Inflammatory macrophage treated with lipopolysaccharide for 4 hours (primary cell): ENCODE data around the gene ATP11A.

Experiments used
- DNase-seq: peaks from one replicate; pipeline ENCODE4 v3.0.0-alpha.2; 2020

The ATP11A gene

GRCh38 chr13:112689303-112690245 is at the start of gene ATP11A:
Gene ATP11A, plus strand, starts transcription at chr13:112690038. Its CDS starts 379 bp downstream, at chr13:112690417.
- peak; percentile 96 for DNase-seq

DNA sequence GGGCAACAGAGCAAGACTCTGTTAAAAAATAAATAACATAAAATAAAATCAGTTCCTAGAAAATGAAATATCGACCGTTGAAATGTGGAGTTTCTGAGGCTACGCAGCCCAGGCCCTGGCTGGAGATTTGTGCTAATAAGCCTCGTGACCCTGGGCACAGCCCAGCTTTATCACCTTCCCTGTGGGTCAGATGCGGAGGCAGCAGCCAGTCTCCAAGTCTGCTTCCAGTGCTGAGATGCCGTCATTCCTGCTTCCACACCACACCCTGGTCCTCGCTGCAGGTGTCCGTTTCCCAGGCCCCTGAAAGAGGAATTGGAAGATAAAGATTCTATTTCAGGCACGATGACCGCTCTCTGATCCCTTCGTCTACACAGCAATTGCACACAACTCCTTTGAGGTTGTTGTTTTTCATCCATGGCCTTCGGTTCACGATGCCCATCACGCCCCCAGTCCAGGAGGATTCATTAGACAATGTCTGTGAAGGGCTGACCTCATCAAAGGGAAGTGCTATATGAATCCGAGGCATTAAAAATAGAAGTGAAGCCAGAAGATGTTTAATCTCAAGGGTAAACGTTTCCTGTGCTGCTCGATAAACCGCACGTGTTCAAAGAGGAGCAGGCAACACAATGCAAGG is 48.3 kb upstream of the ATP11A start:
- no peak for DNase-seq

GRCh38 chr13:112642090-112642460 is 47.8 kb upstream of the ATP11A start:
- DNase-seq = no peak

GRCh38 chr13:112643759-112644459 is 45.9 kb upstream of the ATP11A start:
- DNase-seq = no peak

DNA sequence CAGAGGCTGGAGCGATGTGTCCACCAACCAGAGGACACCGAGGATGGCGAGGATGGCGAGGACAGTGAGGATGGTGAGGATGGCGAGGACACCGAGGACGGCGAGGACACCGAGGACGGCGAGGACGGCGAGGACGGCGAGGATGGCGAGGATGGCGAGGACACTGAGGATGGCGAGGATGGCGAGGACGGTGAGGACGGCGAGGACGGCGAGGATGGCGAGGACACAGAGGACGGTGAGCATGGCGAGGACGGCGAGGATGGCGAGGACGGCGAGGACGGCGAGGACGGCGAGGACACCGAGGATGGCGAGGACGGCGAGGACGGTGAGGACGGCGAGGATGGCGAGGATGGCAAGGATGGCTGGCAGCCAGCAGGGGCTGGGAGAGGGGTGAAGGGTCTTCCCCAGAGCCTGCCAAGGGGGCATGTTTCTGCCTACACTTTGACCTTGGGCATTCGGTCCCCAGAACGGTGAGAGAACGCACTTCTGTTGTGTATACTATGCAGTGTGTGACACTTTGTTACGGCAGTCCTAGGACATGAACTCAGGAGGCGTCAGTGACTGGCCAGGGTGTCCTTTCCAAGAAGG is 44.4 kb upstream of the ATP11A start:
- no peak for DNase-seq

GRCh38 chr13:112647256-112647655 is 42.6 kb upstream of the ATP11A start:
- no peak for DNase-seq

DNA sequence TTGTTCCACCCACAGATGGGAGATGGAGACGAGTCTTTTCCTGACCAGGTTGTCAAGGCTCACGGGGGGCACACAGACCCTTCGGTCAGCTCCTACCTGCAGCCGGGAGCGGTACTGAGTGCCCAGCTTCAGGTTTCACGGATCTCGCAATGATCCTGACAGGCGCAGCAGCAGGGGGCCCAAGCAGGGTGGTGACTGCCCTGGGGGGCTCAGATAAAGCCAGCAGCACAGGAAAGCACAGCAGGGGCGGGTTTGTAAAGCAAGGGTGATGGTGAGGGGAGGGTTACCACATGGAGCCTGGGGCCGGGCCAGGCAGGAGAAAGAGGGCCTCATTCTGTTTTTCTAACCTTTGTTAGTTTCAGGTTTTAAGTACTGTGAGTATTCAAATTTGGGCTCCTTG is 41.7 kb upstream of the ATP11A start:
- no peak for DNase-seq

GRCh38 chr13:112648966-112649690 is 40.7 kb upstream of the ATP11A start:
- DNase-seq = no peak

DNA sequence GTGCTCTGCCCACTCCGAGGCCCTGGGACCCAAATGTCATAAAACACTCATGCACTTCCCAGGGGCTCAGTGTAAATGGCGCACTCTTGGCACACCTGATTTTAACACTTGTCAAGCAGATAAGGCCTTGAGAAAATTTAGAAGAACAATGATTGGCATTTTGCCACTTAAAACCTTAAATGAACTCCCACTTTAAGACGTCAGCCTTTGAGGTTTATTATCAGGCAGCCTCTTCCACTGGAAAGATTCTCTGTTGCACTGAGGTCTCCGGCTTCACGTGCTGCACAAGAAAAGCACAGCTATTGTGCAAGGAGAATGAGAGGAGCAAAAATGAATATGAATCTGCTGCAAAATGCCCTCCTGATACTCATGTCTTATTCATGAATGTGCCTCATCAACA is 38.5 kb upstream of the ATP11A start:
- no peak for DNase-seq

DNA sequence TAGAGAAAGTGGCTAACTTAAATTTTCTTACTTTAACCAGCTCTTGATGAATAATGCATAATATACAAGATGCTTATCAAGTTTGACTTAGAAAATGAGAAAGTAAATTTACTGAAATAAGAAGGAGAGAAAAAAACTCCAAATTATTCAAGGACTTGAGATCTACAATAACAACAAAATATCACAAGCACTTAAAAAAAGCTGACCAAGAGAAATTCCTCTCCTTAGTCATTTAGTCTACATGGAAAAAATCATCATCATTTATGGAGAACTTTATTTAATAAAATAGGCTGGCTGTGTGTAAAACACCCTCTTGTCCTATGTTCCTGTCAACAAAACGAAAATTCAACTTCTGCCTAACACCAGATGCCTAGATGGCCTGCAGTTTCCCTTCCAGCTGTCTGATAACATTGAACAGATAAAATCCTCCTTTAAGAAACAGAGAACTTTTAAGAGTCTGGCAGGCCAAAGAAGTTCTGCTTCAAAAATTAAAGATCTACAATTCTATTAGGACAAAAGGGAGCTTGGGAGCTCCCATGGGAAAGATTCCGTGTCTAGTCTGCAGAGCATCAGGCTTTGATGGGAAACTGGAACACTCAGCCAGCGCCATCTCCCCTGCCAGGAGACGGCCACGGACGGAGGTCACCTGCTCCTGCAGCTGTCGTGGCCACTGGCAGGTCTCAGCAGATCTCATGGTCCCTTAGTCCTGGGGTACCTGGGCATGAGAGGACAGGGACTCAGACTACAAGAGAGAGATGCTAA is 37.9 kb upstream of the ATP11A start:
- no peak for DNase-seq

DNA sequence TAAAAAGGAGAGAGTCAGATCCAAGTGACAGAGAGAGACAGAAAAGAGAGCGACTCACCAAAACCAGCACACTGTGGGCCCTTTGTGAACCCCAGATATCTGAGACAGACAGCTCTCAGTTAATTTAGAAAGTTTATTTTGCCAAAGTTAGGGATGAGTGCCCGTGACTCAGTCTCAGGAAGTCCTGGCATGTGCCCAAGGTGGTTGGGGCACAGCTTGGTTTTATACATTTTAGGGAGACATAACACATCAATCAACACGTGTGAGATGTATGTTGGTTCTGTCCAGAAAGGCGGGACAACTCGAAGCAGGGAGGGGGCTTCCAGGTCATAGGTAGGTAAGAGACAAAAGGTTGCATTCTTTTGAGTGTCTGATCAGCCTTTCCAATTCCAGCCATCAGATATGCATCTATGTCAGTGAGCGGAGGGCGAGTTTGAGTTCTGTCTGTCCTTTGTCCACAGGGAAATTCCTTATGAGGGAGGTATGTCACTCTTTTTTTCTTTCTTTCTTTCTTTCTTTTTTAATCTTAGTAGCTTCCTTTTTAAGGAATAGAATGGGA is 37.2 kb upstream of the ATP11A start:
- DNase-seq = no peak

GRCh38 chr13:112653071-112653470 is 36.8 kb upstream of the ATP11A start:
- DNase-seq = no peak

DNA sequence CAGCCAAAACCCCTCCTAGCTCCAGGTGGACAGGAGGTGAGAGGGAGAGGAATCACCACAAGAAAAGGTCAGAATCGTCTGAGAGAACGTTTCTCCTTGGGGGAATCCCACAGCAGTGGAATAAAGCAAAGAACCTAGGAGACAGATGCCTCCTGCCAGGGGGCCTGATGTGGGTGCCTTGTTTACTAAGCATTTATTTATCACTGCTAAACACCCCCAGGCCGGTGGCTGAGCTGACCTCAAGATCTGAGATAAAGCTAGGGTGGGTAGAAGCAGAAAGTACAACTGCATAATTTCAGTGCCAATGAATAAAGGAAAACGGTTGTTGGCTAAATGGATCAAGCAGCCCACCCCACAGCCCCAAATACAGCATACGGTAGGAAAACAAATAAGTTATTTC is 33.9 kb upstream of the ATP11A start:
- DNase-seq = no peak

GRCh38 chr13:112657850-112658445 is 31.9 kb upstream of the ATP11A start:
- no peak for DNase-seq

GRCh38 chr13:112658808-112659207 is 31.0 kb upstream of the ATP11A start:
- DNase-seq = no peak

GRCh38 chr13:112661291-112661690 is 28.5 kb upstream of the ATP11A start:
- no peak for DNase-seq

DNA sequence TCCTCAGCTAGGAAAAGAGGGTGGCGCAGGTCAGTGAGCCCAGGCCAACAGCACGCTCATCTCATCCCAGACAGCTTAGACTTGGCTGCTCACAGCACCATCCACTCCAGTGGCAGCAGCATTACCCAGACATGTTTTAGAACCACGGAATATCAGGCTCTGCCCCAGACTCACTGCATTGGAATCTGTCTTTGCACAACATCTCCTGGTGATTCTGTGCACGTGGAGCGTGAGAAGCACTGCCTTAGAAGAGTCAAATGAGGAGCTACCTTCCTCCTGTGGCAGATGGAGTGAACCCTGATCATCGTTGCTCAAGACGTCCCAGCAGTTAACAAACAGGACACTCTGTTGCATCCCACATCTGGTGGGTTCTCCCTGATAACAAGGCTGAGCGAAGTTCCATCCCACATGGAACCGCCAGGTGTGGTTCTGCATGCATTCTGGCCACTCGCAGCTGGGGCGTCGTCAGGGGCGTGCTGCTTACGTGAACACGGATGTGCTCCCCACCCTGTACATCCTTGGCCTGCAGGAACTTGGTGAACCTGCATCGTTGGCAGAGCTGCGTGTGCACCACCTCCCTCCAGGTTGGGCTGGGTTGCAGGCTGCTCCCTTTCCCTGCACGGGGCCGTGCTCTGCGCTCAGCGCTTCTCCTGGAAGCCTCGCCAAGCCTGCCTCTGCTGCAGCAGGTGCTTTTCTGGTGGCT is 25.2 kb upstream of the ATP11A start:
- DNase-seq = no peak

DNA sequence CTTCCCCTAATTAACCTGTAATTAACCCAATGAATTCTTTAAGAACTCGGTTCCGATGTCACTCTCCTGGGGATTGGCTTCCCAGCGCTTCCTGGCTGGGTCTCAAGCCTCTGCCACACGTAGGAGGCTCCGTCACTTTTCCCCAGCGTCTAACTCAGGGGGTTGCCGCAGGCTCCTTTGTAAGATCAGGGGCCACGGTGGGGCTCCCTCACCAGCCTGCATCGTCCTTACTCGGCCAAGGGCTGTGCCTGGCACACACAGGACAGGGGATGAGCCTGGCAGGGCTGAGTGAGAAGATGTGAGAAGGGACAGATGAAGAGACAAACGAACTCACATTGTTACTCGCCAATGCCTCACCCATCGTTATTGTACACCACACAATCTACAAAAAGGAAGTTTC is 20.9 kb upstream of the ATP11A start:
- DNase-seq = no peak

DNA sequence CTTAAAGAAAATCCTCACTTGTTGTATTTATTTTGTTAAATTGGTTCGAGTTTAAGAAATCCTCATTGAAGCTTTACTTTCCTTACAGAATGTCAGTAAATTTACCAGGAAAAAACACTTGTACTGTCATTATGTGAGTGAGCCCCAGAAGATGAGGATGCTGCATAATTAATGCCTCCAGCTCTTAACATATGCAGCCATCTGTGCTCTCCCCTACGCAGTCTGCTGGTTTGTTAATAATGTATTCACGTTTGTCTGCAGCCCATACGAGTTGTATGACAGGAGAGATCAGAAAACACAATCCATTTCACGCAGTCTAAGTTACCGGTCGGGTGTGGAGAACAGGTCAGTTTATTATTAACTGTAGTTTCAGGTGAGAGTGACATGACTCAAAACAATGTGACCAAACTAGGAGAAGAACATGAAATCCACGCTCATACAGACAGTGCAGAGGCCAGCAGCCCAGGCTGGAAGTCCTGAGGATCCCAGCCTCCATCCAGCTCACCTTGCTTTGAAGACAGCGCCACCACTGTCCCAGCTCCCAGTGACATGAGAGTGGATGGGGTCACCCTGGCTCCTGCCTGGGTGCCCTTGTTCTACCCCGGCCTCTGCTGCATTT is 19.8 kb upstream of the ATP11A start:
- DNase-seq = no peak

DNA sequence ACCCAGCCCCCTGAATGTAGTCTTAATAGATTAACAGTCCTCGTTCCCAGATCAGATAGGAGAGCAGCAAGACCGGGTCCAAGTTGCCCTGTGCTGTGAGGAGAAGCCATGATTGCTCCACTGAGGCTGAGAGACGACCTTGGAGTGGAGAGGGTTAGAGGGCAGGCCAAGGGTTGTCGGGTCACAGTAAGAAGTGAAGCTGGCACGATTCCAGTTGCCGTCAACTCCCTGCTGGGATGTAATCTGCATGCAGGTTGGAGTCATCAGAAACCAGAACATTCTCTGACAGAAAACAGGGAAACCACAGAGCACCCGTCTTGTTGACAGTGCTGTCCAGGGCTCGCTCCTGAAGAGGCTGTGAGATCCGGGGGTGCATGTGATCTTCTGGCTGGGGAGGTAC is 19.0 kb upstream of the ATP11A start:
- DNase-seq = no peak
